C4-2B (cell line): ENCODE data around the gene CKB.

Experiments
- ZFX ChIP-seq: fragments of 450-650 bp; IDR thresholded peaks from 2 replicates; pipeline ENCODE4 v1.6.1; 2017
- TF ChIP-seq, protein P1 (sequence below): fragments of 450-650 bp; conservative IDR thresholded peaks from 2 replicates; pipeline ENCODE4 v1.5.1; 2017; ENCODE audit warnings: mild to moderate bottlenecking

DNA sequence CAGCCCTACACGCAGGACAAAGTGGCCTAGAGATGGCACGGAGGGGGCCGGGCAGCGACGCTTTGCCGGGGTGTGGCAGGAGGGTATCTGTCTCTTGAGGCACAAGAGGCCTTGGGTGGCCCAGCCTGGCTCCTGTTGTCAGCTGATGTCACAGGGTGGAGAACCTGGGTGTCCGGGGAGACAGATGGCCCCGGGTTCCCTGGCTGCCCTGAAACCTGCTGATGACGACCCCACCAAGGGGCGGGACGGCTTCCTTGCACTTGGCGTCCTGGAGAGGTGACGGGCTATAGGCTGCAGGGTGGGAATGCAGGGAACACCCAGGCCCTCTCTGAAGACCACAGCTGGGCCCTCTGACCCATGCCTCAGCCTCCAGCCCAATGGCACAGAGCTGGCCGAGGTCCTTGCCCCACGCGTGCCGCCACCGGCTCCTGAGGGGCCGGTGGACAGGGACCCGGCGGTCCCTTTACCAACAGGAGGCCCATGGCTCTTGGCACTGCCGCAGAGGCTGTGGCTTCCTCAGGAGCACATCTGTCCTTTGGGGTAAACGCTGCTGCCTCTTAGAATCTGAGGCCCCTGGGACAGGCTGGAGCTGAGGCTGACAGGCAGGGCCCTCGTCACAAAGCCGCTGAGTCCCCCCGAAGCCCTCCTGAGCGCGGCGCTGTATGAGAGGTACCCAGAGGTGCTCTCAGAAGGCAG lies 22.7 kb upstream of the CKB start:
- TF ChIP-seq, protein P1, sequence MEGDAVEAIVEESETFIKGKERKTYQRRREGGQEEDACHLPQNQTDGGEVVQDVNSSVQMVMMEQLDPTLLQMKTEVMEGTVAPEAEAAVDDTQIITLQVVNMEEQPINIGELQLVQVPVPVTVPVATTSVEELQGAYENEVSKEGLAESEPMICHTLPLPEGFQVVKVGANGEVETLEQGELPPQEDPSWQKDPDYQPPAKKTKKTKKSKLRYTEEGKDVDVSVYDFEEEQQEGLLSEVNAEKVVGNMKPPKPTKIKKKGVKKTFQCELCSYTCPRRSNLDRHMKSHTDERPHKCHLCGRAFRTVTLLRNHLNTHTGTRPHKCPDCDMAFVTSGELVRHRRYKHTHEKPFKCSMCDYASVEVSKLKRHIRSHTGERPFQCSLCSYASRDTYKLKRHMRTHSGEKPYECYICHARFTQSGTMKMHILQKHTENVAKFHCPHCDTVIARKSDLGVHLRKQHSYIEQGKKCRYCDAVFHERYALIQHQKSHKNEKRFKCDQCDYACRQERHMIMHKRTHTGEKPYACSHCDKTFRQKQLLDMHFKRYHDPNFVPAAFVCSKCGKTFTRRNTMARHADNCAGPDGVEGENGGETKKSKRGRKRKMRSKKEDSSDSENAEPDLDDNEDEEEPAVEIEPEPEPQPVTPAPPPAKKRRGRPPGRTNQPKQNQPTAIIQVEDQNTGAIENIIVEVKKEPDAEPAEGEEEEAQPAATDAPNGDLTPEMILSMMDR = no peak
- TF ChIP-seq ZFX = no peak
